Stomach (tissue), 4 donors: ENCODE results near the gene C19orf25.

Experiments
- POLR2A ChIP-seq, 4 donors: fragments of 450-650 bp; IDR thresholded peaks; one replicate each; pipeline ENCODE4 v1.6.1; 2016; ENCODE audit warnings: antibody characterized with exemption in 4 of 4, control low read depth in 2 of 4, mild to moderate bottlenecking in 1 of 4, moderate library complexity in 1 of 4
- TF ChIP-seq, protein P1 (sequence below), 7 experiments: fragments of 450-650 bp in 4 of 7; fragments of 200-600 bp in 3 of 7; sonication (generic) in 3 of 7; IDR thresholded peaks; one replicate each; pipeline ENCODE4 v1.5.1; 2016 to 2019; ENCODE audit warnings: antibody characterized with exemption in 7 of 7, control low read depth in 2 of 7, mild to moderate bottlenecking in 1 of 7

DNA sequence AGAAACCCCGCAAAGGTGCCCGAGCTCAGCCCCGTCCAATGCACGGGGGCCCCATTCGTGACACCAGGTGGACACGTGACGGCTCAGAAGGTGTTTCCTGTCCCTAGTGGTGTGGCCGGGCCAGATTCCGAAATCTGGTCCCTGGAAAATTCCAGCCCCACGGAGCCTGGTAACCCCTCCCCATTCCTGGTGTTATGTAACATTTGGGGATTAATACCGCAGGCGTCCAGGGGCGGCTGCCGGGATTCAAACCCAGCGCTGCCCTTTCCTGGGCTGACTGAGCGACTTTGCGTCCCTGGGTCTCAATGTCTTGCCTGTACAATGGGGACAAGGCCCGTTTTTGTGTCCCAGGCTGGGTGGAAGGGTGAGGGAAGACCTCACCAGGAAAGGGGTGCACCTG is 43.8 kb upstream of the C19orf25 start:
- TF ChIP-seq, protein P1, sequence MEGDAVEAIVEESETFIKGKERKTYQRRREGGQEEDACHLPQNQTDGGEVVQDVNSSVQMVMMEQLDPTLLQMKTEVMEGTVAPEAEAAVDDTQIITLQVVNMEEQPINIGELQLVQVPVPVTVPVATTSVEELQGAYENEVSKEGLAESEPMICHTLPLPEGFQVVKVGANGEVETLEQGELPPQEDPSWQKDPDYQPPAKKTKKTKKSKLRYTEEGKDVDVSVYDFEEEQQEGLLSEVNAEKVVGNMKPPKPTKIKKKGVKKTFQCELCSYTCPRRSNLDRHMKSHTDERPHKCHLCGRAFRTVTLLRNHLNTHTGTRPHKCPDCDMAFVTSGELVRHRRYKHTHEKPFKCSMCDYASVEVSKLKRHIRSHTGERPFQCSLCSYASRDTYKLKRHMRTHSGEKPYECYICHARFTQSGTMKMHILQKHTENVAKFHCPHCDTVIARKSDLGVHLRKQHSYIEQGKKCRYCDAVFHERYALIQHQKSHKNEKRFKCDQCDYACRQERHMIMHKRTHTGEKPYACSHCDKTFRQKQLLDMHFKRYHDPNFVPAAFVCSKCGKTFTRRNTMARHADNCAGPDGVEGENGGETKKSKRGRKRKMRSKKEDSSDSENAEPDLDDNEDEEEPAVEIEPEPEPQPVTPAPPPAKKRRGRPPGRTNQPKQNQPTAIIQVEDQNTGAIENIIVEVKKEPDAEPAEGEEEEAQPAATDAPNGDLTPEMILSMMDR (IDR thresholded peaks at IDR 0.05) = no peak
- TF ChIP-seq POLR2A (IDR thresholded peaks at IDR 0.05) = no peak
